Skin of body (tissue), 2 donors: ENCODE results near the gene PSMC3IP. TPM values are rescaled to one million over a fixed set of nuclear protein-coding genes. Genes with fewer than 3 reads are reported as not detected.
"Not testable (repeated sequence)": the region's sequence is repeated elsewhere in the genome, so short reads cannot be mapped to it uniquely, and the experiment has no call there.

Source experiments
- DNase-seq: peaks from one replicate; lab custom pipeline; 2025; lab: John Stamatoyannopoulos, UW
- total RNA-seq: library from RNA; depleted of rRNA; stranded (reverse); fragments of >200 nt; gene quantifications from one replicate; pipeline ENCODE4 v1.2.3, GENCODE V29; 2014

Gene PSMC3IP
- total RNA-seq, 1 donor from 2014 or later = 3.2 TPM

DNA sequence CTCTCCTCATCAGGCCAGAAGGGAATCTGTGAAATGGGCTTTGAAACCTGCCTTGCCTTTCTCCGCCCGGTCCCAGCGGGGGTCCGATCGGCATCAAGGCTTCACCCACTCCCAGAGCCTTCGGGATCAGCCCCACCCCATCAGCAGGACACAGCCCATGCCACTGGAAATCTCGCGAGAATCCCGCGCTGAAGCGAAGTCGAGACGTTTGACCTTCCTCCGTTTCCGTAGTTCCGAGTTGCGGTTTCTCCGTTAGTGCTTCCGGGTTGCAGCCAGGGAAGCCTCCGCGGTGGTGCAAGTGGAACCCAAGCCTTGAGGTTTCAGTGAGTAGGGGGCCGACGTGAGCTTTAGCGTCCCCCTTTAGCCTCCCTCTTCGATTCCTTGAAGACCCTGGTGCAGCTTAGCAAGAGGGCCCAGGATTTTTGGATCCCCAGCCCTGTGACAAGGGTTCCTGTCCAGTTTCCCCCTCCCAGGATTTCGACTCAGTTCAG, 15.6 kb downstream of the PSMC3IP start, which contains the start of gene COASY:
Gene COASY (plus strand): TSS at position 252 of the 491 bp plus-strand sequence. CDS start 475 bp downstream, outside the sequence.
- DNase-seq = peak; percentile 98

DNA sequence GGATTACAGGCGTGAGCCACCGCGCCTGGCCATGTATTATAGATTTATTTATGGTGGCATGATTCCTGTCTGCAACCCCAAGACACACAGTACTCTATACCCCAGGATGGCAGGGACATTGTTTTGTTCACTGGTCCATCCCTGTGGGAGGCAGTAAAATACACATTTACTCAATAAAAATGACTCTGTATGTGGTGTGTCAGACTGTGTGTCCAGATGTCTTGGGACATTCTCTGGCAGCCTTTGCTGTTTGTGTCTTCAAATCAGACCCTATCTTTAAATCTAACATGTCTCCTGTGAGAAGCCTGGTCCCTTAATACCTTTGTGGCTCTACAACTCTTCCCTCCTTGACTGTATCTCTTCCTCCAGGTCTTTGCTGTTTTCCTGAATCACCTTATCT, 17.3 kb downstream of the PSMC3IP start:
- no peak for DNase-seq

DNA sequence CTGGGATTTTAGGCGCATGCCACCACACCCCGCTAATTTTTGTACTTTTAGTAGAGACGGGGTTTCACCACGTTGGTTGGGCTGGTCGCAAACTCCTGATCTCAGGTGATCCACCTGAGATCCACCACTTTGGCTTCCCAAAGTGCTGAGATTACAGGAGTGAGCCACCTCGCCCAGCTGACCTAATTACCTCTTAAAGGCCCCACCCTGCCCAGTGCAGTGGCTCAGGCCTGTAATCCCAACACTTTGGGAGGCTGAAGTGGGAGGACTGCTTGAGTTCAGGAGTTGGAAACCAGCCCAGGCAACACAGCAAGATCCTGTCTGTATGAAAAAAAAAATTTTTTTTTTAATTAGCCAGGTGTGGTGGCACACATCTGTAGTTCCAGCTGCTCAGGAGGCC, 18.5 kb downstream of the PSMC3IP start:
- no peak for DNase-seq

DNA sequence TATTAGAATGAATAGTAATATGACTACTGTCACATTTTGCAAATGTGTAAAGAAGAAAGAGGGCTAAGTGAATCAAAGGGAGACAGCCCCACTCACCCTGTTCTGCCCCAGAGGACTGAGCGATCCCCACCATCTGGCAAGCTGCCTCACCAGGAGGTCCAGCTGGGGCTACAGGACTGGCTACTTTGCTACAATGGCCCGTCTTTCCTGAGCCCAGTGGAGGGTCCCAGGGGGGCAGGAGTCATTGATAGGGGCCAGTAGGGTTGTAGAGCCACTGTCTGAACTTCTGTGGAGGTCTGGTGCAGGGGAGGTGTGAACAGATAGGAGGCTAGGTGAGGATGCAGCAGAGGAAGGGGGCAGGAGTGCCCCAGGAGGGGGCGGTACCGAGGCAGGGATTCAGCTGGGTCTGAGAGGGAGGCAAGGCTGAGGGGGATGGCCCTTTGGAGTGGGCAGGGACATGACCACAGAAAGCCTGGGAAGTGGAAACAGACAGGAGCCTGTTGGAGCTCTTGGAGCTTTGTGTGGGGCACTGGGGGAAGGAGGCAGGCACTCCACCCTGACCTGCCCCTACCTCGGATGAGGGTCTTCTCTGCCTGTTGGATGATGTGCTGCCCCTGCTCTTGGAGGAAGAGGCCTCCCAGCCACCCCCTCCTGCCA, 21.4 kb downstream of the PSMC3IP start:
- DNase-seq = not testable (repeated sequence)

DNA sequence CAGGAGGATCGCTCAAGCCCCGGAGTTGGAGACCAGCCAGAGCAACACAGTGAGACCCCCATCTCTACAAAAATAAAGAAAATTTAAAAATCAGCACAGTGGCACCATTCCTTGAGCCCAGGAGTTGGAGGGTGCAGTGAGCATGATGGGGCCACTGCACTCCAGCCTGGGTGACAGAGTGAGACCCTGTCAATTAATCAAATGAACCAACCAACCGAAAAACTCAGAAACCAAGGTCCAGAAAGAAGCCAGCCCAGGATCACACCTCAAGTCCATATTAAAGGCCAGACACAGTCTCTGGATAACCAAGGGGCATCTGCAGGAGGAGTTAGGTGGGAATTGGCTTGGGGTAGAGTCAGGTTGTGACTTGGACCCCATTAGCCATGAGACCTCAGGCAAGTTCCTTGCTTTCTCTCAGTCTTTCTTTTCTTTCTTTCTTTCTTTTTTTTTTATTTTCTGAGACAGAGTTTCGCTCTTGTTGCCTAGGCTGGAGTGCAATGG, 22.4 kb downstream of the PSMC3IP start:
- no peak for DNase-seq

DNA sequence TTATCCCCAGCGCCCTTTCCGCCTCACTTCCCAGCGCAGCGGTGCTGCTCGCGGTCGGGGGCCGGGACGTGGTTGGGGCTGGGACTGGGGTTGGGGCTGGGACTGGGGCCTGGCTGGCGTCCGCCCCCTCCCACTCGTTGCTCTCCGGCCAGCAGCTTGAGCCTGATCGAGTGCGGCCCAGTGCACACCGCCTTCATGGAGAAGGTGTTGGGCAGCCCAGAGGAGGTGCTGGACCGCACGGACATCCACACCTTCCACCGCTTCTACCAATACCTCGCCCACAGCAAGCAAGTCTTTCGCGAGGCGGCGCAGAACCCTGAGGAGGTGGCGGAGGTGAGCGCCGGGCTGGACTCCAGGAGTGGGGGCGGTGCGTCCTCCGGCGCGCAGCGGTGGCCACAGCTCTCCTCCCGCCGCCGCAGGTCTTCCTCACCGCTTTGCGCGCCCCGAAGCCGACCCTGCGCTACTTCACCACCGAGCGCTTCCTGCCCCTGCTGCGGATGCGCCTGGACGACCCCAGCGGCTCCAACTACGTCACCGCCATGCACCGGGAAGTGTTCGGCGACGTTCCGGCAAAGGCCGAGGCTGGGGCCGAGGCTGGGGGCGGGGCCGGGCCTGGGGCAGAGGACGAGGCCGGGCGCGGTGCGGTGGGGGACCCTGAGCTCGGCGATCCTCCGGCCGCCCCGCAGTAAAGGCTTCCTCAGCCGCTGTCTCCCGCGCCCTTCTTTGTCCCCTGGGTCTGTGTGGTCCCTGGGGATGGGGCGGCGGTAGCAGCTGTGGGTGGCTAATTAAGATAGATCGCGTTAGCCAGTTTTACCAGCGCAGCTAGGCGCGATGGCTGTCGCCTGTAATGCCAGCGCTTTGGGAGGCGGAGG, 23.0 kb downstream of the PSMC3IP start:
- DNase-seq = peak; percentile 77

DNA sequence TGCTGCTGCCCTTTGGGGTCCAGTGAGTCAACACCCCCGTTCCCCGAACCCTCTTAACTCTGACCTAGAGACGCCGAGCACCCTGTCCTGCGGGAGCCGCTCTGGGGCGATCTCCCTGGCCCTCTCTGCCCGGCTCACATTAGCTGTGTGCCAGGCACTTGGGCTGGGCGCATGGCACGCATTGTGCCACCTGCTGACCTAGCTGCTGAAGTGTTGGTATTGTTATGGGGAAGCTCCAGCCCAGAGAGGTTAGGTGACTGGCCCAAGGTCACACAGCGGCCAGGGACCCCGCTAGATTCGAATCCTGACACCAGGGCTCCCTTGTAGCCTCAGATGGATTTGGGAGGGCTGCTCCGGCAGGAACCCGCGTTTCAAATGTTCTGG, 23.7 kb downstream of the PSMC3IP start:
- no peak for DNase-seq

DNA sequence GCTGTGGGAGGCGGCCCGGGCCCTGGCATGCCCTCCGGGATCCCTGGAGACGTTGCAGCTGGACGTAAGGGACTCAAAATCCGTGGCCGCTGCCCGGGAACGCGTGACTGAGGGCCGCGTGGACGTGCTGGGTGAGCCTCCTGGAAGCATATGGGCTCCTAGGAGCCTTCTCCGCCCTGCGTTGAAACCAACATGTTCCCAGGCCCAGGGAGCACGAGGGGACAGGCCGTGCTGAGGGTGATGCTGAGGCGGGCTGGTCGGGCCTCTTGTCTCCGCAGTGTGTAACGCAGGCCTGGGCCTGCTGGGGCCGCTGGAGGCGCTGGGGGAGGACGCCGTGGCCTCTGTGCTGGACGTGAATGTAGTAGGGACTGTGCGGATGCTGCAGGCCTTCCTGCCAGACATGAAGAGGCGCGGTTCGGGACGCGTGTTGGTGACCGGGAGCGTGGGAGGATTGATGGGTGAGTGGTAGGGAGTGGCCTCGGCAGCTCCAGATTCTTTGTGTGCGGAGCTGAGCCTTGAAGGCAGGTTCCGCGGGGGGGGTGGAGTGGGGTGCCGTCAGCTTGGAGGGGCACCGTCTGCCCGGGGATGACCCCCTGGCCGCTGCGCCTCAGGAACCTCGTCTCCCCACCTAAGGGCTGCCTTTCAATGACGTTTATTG, 24.2 kb downstream of the PSMC3IP start:
- DNase-seq = no peak

DNA sequence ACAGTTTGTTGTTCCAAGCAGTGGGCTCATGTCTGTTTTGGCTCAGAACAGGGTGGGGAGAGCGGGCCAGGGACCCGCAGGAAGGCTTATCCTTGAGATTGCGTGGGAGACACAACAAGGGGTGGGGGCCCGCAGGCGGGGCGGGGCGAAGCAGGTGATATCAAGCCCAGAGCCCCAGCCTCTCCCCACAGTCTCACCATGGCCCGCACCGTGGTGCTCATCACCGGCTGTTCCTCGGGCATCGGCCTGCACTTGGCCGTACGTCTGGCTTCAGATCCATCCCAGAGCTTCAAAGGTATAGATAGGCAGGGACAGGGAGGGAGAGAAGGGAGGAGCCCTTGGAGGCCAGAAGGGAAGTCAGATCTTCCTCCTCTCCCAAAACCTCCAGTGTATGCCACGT, 24.8 kb downstream of the PSMC3IP start, which contains the start of gene HSD17B1:
Gene HSD17B1 (plus strand): TSS at position 188 of the 400 bp plus-strand sequence. CDS start 11 bp downstream, at position 199.
- DNase-seq = not testable (repeated sequence)

DNA sequence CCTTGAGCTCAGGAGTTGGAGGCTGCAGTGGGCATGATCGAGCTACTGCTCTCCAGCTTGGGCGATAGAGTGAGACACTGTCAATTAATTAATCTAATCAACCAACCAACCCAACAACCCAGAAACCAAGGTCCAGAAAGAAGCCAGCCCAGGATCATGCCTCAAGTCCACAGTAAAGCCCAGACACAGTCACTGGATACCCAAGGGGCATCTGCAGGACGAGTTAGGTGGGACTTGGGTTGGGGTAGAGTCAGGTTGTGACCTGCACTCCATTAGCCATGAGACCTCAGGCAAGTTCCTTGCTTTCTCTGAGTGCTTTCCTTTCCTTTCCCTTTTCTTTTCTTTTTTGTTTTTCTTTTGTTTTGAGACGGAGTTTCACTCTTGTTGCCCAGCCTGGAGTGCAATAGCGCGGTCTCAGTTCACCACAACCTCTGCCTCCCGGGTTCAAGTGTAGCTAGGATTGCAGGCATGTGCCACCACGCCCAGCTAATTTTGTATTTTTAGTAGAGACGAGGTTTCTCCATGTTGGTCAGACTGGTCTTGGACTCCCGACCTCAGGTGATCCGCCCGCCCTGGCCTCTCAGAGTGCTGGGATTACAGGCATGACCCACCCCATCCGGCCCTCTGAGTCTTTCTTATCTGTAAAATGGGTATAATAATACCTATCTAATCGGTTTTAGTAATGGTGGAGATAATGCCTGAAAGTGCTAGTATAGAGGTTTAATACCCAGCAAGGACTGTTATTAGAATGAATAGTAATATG, 28.4 kb downstream of the PSMC3IP start:
- no peak for DNase-seq

DNA sequence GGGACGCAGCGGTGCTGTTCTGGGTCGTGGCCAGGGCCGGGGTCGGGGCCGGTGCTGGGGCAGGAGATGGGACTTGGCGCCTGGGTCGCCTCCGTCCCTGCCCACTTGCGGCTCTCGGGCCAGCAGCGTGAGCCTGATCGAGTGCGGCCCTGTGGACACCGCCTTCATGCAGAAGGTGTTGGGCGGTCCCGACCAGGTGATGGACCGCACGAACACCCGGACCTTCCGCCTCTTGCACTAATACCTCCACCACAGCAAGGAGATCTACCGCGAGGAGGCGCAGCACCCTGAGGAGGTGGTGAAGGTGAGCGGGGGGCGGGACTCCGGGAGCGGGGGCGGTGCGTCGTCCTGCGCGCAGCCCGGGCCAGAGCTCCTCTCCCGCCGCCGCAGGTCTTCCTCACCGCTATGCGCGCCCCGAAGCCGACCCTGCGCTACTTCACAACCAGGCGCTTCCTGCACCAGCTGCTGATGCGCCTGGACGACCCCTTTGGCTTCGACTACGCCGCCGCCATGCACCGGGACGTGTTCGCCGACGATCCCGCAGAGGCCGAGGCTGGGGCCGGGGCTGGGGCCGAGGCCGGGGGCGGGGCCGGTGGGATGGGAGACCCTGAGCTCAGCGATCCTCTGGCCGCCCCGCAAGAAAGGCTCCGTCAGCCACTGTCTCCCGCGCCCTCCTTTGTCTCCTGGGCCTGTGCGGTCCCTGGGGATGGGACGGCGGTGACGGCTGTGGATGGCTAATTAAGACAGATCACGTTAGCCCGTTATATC, 29.3 kb downstream of the PSMC3IP start:
- no peak for DNase-seq

DNA sequence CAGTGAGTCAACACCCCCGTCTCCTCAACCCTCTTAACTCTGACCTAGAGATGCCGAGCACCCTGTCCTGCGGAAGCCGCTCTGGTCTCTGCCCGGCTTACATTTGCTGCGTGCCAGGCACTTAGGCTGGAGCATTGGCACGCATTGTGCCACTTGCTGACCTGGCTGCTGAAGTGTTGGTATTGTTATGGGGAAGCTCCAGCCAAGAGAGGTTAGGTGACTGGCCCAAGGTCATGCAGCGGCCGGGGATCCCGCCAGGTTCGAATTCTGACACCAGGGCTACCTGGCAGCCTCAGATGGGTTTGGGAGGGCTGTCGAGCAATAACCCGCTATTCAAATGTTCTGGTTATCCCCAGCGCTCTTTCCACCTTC, 29.8 kb downstream of the PSMC3IP start:
- DNase-seq = no peak

DNA sequence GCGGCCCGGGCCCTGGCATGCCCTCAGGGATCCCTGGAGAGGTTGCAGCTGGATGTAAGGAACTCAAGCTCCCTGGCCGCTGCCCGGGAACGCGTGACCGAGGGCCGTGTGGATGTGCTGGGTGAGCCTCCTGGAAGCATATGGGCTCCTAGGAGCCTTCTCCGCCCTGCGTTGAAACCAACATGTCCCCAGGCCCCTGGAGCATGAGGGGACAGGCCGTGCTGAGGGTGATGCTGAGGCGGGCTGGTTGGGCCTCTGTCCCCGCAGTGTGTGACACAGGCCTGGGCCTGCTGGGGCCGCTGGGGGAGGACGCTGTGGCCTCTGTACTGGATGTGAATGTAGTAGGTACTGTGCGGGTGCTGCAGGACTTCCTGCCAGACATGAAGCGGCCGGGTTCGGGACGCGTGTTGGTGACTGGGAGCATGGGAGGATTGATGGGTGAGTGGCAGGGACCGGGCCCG, 30.5 kb downstream of the PSMC3IP start:
- no peak for DNase-seq

DNA sequence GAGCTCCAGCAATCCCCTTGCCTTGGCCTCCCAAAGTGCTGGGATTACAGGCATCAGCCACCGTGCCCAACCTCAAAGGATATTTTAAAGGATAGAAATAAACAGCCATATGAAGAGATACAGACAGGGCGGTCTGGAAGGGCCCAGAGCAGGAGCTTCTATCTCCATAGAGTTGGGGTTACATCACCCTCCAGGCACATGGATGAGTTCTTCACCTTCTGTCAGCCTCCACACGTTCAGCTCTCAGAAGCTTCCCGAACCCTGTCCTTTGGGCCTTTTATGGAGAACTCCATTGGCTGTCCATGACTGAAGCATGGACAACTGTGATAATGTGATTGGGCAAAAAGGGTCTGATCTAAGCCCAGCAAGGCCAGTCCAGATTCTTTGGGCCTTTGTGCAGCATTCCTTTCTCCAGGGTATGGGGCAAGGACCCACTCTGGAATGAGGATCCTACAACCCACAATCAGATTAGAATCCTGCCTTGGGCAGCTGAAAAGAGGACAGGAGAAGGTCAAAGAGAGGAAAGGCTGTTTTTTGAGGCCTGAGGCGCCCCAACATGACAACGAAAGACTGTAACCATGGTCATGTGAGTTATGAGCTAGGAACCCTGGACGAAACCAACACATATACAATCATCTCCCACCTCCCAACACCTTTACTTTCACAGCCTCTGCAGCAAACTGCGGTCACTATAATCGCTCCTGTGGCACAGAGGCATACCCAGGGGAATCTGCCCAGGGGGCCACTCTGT, 31.6 kb downstream of the PSMC3IP start:
- not testable (repeated sequence) for DNase-seq

DNA sequence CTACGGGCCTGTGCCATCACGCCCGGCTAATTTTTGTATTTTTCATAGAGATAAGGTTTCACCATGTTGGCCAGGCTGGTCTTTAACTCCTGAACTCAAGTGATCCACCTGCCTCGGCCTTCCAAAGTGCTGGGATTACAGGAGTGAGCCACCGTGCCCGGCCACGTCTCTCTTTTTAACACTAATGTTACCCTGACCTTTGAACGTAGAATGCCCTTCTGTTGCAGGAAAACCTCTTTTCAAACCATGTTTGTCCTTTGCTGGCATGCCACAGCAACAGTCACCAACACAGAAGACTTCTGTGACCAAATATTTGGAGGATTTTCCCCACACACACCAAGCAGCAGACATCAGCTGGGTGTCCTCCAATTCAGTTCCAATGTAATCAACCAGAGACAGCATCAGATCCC, 32.6 kb downstream of the PSMC3IP start:
- no peak for DNase-seq

DNA sequence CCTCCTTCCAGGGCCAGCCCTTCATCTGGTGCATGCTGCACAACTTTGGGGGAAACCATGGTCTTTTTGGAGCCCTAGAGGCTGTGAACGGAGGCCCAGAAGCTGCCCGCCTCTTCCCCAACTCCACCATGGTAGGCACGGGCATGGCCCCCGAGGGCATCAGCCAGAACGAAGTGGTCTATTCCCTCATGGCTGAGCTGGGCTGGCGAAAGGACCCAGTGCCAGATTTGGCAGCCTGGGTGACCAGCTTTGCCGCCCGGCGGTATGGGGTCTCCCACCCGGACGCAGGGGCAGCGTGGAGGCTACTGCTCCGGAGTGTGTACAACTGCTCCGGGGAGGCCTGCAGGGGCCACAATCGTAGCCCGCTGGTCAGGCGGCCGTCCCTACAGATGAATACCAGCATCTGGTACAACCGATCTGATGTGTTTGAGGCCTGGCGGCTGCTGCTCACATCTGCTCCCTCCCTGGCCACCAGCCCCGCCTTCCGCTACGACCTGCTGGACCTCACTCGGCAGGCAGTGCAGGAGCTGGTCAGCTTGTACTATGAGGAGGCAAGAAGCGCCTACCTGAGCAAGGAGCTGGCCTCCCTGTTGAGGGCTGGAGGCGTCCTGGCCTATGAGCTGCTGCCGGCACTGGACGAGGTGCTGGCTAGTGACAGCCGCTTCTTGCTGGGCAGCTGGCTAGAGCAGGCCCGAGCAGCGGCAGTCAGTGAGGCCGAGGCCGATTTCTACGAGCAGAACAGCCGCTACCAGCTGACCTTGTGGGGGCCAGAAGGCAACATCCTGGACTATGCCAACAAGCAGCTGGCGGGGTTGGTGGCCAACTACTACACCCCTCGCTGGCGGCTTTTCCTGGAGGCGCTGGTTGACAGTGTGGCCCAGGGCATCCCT, 34.1 kb downstream of the PSMC3IP start:
- DNase-seq = no peak

DNA sequence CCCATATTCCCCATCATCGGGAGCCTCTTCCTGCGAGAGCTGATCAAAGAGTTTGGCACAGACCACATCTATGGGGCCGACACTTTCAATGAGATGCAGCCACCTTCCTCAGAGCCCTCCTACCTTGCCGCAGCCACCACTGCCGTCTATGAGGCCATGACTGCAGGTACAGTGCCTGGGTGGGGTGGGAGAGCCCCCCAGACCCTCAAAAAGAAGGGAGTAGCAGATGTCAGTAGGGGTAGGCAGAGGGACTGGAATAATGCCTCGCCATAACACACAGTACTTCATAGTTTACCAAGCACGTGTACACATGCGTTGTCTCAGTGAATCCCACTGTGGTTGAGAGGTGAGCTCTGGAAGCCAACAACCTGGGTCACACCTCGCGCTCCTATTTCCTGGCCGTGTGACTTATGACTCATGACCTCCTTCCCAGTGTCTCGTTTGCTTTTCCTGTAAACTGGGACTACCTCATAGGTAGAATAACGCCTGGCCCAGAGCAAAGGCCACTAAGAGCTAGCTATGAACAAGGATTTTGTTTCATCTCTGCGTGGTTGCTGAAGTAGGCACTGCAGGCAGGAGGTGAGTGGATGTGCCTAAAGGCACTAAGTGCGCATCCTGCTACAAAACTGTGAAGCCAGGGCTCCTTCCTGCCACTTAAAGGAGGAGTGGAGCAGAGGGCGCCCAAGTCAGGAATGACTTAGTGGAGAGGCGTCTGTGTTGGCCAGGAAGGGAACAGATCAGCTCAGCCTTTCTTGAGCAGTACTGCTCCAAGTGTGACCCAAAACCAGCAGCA, 36.3 kb downstream of the PSMC3IP start:
- DNase-seq = no peak
